Measurements from ENCODE around the gene PRR27.

DNA sequence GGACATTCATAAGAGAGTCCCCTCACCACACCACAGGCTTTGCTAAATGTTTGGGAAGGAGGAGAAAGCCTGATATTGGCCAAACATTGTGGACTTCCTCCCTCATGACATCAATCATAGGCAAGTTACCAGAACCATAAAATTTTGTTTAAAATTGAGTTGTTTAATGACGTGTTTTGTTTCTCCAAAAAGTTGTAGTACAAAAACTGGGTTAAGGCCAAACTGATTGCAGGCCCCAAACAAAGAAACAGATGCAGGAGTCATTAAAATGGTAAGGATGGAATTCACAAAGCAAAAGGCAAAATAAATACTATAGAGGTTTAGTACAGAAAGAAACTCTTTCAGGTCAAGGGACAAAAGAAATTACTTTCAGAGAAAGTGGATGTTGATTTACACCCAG lies 37.6 kb downstream of the PRR27 start:
- TF ChIP-seq, protein P1, sequence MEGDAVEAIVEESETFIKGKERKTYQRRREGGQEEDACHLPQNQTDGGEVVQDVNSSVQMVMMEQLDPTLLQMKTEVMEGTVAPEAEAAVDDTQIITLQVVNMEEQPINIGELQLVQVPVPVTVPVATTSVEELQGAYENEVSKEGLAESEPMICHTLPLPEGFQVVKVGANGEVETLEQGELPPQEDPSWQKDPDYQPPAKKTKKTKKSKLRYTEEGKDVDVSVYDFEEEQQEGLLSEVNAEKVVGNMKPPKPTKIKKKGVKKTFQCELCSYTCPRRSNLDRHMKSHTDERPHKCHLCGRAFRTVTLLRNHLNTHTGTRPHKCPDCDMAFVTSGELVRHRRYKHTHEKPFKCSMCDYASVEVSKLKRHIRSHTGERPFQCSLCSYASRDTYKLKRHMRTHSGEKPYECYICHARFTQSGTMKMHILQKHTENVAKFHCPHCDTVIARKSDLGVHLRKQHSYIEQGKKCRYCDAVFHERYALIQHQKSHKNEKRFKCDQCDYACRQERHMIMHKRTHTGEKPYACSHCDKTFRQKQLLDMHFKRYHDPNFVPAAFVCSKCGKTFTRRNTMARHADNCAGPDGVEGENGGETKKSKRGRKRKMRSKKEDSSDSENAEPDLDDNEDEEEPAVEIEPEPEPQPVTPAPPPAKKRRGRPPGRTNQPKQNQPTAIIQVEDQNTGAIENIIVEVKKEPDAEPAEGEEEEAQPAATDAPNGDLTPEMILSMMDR (IDR thresholded peaks at IDR 0.05; ENCODE audit: insufficient read depth, low read length): no peak
- TF ChIP-seq POLR2AphosphoS5 (IDR thresholded peaks at IDR 0.05; ENCODE audit: low read depth) (no peak), GABPA (IDR thresholded peaks at IDR 0.05; ENCODE audit: low read depth) (no peak), SPI1 (IDR thresholded peaks at IDR 0.05; ENCODE audit: borderline replicate concordance, low read depth) (no peak)
- TF ChIP-seq, protein P2, sequence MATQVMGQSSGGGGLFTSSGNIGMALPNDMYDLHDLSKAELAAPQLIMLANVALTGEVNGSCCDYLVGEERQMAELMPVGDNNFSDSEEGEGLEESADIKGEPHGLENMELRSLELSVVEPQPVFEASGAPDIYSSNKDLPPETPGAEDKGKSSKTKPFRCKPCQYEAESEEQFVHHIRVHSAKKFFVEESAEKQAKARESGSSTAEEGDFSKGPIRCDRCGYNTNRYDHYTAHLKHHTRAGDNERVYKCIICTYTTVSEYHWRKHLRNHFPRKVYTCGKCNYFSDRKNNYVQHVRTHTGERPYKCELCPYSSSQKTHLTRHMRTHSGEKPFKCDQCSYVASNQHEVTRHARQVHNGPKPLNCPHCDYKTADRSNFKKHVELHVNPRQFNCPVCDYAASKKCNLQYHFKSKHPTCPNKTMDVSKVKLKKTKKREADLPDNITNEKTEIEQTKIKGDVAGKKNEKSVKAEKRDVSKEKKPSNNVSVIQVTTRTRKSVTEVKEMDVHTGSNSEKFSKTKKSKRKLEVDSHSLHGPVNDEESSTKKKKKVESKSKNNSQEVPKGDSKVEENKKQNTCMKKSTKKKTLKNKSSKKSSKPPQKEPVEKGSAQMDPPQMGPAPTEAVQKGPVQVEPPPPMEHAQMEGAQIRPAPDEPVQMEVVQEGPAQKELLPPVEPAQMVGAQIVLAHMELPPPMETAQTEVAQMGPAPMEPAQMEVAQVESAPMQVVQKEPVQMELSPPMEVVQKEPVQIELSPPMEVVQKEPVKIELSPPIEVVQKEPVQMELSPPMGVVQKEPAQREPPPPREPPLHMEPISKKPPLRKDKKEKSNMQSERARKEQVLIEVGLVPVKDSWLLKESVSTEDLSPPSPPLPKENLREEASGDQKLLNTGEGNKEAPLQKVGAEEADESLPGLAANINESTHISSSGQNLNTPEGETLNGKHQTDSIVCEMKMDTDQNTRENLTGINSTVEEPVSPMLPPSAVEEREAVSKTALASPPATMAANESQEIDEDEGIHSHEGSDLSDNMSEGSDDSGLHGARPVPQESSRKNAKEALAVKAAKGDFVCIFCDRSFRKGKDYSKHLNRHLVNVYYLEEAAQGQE (IDR thresholded peaks at IDR 0.05; ENCODE audit: insufficient replicate concordance, low read depth): no peak
